GM18868 (cell line): ENCODE measurements around the gene GPSM3.
"Not testable (repeated sequence)": the region's sequence is repeated elsewhere in the genome, so short reads cannot be mapped to it uniquely, and the experiment has no call there.

Experiments
- ATAC-seq: cut with Tn5 transposase; IDR thresholded peaks from one replicate; pipeline ENCODE4 v1.9.1; 2021; ENCODE audit warnings: mild to moderate bottlenecking, moderate library complexity; ENCODE audit not compliant: unreplicated experiment

GPSM3 gene

GRCh38 chr6:32152769-32153563 lies 39.5 kb downstream of the GPSM3 start:
- no peak for ATAC-seq

GRCh38 chr6:32151863-32152768 lies 40.3 kb downstream of the GPSM3 start, which contains the start of gene PRRT1:
Gene PRRT1 (minus strand): TSS chr6:32151939. CDS start chr6:32151827, 112 bp downstream.
- ATAC-seq, result no peak

GRCh38 chr6:32151181-32151862 lies 41.1 kb downstream of the GPSM3 start:
- no peak for ATAC-seq

- no peak for ATAC-seq
Measured at GRCh38 chr6:32149932-32150870, 42.2 kb downstream of the GPSM3 start.

GRCh38 chr6:32149092-32149755 lies 43.2 kb downstream of the GPSM3 start:
- ATAC-seq, result no peak

- ATAC-seq, result no peak
Measured at GRCh38 chr6:32148289-32149091, 44.0 kb downstream of the GPSM3 start.

- ATAC-seq, result no peak
Measured at GRCh38 chr6:32147401-32148132, 44.9 kb downstream of the GPSM3 start.

- ATAC-seq, result no peak
Measured at GRCh38 chr6:32146687-32147086, 45.8 kb downstream of the GPSM3 start.

- no peak for ATAC-seq
Measured at GRCh38 chr6:32146287-32146686, 46.2 kb downstream of the GPSM3 start.

GRCh38 chr6:32144238-32144637 lies 48.2 kb downstream of the GPSM3 start:
- ATAC-seq, result not testable (repeated sequence)
